WTC11 (cell line): ENCODE results near the gene SERTAD1. TPM values are rescaled to one million over a fixed set of nuclear protein-coding genes. Genes with fewer than 3 reads are reported as not detected.

Experiments
- ATAC-seq: fragments of 200-7000 bp; cut with Tn5 transposase; 2 replicates; pipeline ENCODE4 v1.10.0; 2021; ENCODE audit warnings: mild to moderate bottlenecking, moderate library complexity
- CTCF ChIA-PET: fragments of 300-600 bp; sonication (Branson Sonifier 250); formaldehyde crosslinking; loops from one replicate; lab custom pipeline; 2021; ENCODE audit warnings: antibody characterized with exemption; lab: Charles Lee
- POLR2A ChIA-PET: fragments of 350-600 bp; sonication (Branson Sonifier 250); formaldehyde crosslinking; loops from one replicate; lab custom pipeline; 2021; ENCODE audit warnings: antibody characterized with exemption; lab: Charles Lee
- DNase-seq: peaks from one replicate; pipeline ENCODE4 v3.0.0; 2021; ENCODE audit warnings: low spot score
- H3K27ac Mint-ChIP-seq: 2 replicates; pipeline ENCODE4 v1.8.0; 2021; ENCODE audit warnings: mixed read lengths
- H3K27me3 Mint-ChIP-seq: 2 replicates; pipeline ENCODE4 v1.8.0; 2021; ENCODE audit warnings: low read depth, mild to moderate bottlenecking, moderate library complexity, mixed read lengths
- H3K36me3 Mint-ChIP-seq: 2 replicates; pipeline ENCODE4 v1.8.0; 2021; ENCODE audit warnings: mixed read lengths
- H3K4me1 Mint-ChIP-seq: 2 replicates; pipeline ENCODE4 v1.8.0; 2022; ENCODE audit warnings: mixed read lengths
- H3K4me3 Mint-ChIP-seq: 2 replicates; pipeline ENCODE4 v1.8.0; 2021; ENCODE audit warnings: mild to moderate bottlenecking, moderate library complexity, mixed read lengths
- H3K9me3 Mint-ChIP-seq: 2 replicates; pipeline ENCODE4 v1.8.0; 2021; ENCODE audit warnings: mixed read lengths
- CREB1 ChIP-seq: sonication (generic); formaldehyde crosslinking; IDR thresholded peaks from 2 replicates; pipeline ENCODE4 v1.8.0; 2023; ENCODE audit warnings: mild to moderate bottlenecking, missing genetic modification reagents
- E2F1 ChIP-seq: sonication (generic); formaldehyde crosslinking; IDR thresholded peaks from 2 replicates; pipeline ENCODE4 v1.8.0; 2022; ENCODE audit warnings: mild to moderate bottlenecking, missing genetic modification reagents
- FOXK1 ChIP-seq: sonication (generic); formaldehyde crosslinking; IDR thresholded peaks from 2 replicates; pipeline ENCODE4 v1.8.0; 2022; ENCODE audit warnings: mild to moderate bottlenecking, moderate library complexity, missing genetic modification reagents
- GTF2I ChIP-seq: fragments of 250-450 bp; sonication (Bioruptor Pico); conservative IDR thresholded peaks from 2 replicates; pipeline ENCODE4 v1.4.0; 2021; ENCODE audit warnings: mild to moderate bottlenecking
- MXD4 ChIP-seq: fragments of 250-450 bp; sonication (Bioruptor Pico); IDR thresholded peaks from 2 replicates; pipeline ENCODE4 v1.8.0; 2021; ENCODE audit warnings: mild to moderate bottlenecking, moderate library complexity, borderline replicate concordance
- MYBL2 ChIP-seq: sonication (generic); formaldehyde crosslinking; IDR thresholded peaks from 2 replicates; pipeline ENCODE4 v1.8.1; 2023; ENCODE audit warnings: mild to moderate bottlenecking, moderate library complexity, missing genetic modification reagents
- NR2C2 ChIP-seq: sonication (generic); formaldehyde crosslinking; IDR thresholded peaks from 2 replicates; pipeline ENCODE4 v1.8.0; 2022; ENCODE audit warnings: mild to moderate bottlenecking, missing genetic modification reagents
- OVOL2 ChIP-seq: fragments of 250-450 bp; sonication (Bioruptor Pico); IDR thresholded peaks from 2 replicates; pipeline ENCODE4 v1.9.0; 2021; ENCODE audit warnings: mild to moderate bottlenecking, borderline replicate concordance
- PRRX2 ChIP-seq: fragments of 250-450 bp; sonication (Bioruptor Pico); IDR thresholded peaks from 2 replicates; pipeline ENCODE4 v1.8.0; 2021; ENCODE audit warnings: mild to moderate bottlenecking
- SMAD3 ChIP-seq: sonication (generic); formaldehyde crosslinking; IDR thresholded peaks from 2 replicates; pipeline ENCODE4 v1.8.0; 2022; ENCODE audit warnings: missing genetic modification reagents, mild to moderate bottlenecking, borderline replicate concordance
- TEAD4 ChIP-seq: sonication (generic); formaldehyde crosslinking; IDR thresholded peaks from 2 replicates; pipeline ENCODE4 v1.8.0; 2022; ENCODE audit warnings: mild to moderate bottlenecking, missing genetic modification reagents
- ZNF232 ChIP-seq: sonication (generic); formaldehyde crosslinking; IDR thresholded peaks from 2 replicates; pipeline ENCODE4 v1.8.0; 2022; ENCODE audit warnings: mild to moderate bottlenecking, missing genetic modification reagents
- ZNF425 ChIP-seq: fragments of 250-450 bp; sonication (Bioruptor Pico); conservative IDR thresholded peaks from 2 replicates; pipeline ENCODE4 v1.9.0; 2021; ENCODE audit warnings: mild to moderate bottlenecking
- total RNA-seq: library from RNA; stranded (reverse); gene quantifications from 3 replicates; pipeline ENCODE4 v1.2.3, GENCODE V29; 2021
- TF ChIP-seq, protein P1 (sequence below): sonication (generic); formaldehyde crosslinking; conservative IDR thresholded peaks from 2 replicates; pipeline ENCODE4 v1.8.1; 2023; ENCODE audit warnings: mild to moderate bottlenecking, low read depth, missing genetic modification reagents, moderate library complexity
- TF ChIP-seq, protein P2 (sequence below): sonication (generic); formaldehyde crosslinking; IDR thresholded peaks from 2 replicates; pipeline ENCODE4 v1.8.0; 2023; ENCODE audit warnings: missing genetic modification reagents
- TF ChIP-seq, protein P3 (sequence below): sonication (generic); formaldehyde crosslinking; IDR thresholded peaks from 2 replicates; pipeline ENCODE4 v1.8.1; 2023; ENCODE audit warnings: mild to moderate bottlenecking, missing genetic modification reagents, borderline replicate concordance
- TF ChIP-seq, protein P4 (sequence below): sonication (generic); formaldehyde crosslinking; IDR thresholded peaks from 2 replicates; pipeline ENCODE4 v1.8.0; 2022; ENCODE audit warnings: mild to moderate bottlenecking, missing genetic modification reagents

SERTAD1 gene
- total RNA-seq, 1 experiment from 2014 or later, result 6.8 TPM

DNA sequence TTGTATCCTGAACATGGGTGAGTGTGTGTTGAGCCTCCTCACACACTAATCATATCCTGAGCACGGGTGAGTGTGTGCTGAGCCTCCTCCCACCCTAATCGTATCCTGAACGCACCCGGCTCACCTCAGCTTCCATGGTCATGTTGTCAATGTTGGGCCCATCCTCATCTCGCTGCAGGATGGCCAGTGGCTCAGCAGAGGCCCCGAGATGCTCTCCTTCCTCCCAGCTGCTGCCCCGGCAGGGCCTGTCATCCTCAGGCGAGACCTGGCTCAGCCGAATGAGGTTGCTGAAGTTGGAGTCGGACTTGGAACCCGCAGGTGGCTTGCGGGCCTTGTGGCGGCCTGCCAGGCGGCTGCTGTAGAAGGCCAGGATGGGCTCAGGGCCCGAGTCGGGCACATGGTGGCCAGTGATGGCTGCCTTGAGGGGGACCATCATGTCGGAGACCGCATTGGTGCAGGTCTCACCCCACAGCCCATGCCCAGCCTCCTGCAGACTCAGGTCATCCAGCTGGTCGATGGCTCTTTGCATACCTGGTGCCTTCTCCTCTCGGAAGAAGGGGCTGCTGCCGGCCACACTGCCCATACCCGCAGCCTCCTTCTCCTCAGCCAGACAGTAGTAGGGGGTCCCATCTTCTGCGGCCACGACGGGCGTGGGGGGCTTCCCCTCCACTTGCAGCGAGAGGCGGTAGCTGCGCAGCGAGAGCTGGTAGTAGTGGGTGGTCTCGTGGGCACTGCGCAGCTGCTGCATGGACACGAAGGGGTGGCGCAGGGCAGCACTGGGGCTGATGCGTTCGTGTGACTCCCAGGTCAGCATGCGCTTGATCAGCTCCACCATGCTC is 45.4 kb downstream of the SERTAD1 start (continued):
- TF ChIP-seq, protein P1, sequence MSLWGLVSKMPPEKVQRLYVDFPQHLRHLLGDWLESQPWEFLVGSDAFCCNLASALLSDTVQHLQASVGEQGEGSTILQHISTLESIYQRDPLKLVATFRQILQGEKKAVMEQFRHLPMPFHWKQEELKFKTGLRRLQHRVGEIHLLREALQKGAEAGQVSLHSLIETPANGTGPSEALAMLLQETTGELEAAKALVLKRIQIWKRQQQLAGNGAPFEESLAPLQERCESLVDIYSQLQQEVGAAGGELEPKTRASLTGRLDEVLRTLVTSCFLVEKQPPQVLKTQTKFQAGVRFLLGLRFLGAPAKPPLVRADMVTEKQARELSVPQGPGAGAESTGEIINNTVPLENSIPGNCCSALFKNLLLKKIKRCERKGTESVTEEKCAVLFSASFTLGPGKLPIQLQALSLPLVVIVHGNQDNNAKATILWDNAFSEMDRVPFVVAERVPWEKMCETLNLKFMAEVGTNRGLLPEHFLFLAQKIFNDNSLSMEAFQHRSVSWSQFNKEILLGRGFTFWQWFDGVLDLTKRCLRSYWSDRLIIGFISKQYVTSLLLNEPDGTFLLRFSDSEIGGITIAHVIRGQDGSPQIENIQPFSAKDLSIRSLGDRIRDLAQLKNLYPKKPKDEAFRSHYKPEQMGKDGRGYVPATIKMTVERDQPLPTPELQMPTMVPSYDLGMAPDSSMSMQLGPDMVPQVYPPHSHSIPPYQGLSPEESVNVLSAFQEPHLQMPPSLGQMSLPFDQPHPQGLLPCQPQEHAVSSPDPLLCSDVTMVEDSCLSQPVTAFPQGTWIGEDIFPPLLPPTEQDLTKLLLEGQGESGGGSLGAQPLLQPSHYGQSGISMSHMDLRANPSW, result no peak
- no peak for TF ChIP-seq MXD4 (CRISPR knock-in tag)
- TF ChIP-seq, protein P2, sequence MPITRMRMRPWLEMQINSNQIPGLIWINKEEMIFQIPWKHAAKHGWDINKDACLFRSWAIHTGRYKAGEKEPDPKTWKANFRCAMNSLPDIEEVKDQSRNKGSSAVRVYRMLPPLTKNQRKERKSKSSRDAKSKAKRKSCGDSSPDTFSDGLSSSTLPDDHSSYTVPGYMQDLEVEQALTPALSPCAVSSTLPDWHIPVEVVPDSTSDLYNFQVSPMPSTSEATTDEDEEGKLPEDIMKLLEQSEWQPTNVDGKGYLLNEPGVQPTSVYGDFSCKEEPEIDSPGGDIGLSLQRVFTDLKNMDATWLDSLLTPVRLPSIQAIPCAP (CRISPR knock-in tag), result no peak
- no peak for TF ChIP-seq CREB1 (CRISPR knock-in tag)
- TF ChIP-seq ZNF425 (CRISPR knock-in tag), result no peak
- no peak for TF ChIP-seq PRRX2
- TF ChIP-seq MYBL2 (CRISPR knock-in tag), result no peak

DNA sequence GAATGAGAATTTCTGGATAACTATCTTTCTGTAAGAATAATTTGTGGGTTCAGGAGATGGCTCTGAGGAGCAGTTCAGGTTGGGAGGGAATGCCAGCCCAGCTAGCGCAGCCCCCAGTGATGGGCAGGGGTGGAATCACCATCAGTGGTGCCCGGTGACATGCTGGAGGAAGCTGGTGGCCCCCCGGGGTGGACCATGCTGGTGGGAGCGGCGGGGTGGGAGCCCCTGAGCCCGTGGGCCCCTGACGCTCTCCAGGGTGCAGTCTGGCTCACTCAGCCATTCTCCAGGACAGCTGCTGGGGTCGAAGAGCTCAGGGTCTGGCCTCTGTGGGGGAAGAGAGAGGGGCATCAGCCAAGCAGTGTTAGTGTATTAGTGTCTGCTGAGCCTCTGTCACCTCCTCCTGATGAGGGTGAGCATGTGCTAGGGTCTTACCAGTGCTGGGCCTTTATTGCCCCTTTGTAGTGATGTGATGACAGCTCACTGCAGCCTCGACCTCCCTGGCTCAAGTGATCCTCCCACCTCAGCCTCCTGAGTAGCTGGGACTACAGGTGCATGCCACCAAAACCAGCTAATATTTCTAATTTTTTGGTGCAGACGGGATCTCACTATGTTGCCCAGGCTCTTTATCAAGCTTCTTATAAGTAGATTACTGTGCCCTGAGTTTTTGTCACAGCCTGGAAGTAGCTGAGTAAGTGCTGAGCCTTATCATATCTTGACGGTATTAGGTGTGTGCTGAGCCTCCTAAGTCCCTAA is 46.2 kb downstream of the SERTAD1 start:
- no peaks in the 10 kb centered on the region for H3K9me3 Mint-ChIP-seq
- POLR2A ChIA-PET, result no interaction called here
- ATAC-seq, result no peak
- TF ChIP-seq SMAD3 (CRISPR knock-in tag) (no peak), PRRX2 (no peak), ZNF232 (CRISPR knock-in tag) (no peak), E2F1 (CRISPR knock-in tag) (no peak), MXD4 (CRISPR knock-in tag) (no peak), ZNF425 (CRISPR knock-in tag) (no peak), GTF2I (CRISPR knock-in tag) (no peak), OVOL2 (no peak), TEAD4 (no peak), FOXK1 (CRISPR knock-in tag) (no peak), NR2C2 (CRISPR knock-in tag) (no peak)
- TF ChIP-seq, protein P3, sequence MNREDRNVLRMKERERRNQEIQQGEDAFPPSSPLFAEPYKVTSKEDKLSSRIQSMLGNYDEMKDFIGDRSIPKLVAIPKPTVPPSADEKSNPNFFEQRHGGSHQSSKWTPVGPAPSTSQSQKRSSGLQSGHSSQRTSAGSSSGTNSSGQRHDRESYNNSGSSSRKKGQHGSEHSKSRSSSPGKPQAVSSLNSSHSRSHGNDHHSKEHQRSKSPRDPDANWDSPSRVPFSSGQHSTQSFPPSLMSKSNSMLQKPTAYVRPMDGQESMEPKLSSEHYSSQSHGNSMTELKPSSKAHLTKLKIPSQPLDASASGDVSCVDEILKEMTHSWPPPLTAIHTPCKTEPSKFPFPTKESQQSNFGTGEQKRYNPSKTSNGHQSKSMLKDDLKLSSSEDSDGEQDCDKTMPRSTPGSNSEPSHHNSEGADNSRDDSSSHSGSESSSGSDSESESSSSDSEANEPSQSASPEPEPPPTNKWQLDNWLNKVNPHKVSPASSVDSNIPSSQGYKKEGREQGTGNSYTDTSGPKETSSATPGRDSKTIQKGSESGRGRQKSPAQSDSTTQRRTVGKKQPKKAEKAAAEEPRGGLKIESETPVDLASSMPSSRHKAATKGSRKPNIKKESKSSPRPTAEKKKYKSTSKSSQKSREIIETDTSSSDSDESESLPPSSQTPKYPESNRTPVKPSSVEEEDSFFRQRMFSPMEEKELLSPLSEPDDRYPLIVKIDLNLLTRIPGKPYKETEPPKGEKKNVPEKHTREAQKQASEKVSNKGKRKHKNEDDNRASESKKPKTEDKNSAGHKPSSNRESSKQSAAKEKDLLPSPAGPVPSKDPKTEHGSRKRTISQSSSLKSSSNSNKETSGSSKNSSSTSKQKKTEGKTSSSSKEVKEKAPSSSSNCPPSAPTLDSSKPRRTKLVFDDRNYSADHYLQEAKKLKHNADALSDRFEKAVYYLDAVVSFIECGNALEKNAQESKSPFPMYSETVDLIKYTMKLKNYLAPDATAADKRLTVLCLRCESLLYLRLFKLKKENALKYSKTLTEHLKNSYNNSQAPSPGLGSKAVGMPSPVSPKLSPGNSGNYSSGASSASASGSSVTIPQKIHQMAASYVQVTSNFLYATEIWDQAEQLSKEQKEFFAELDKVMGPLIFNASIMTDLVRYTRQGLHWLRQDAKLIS (CRISPR knock-in tag), result no peak
- TF ChIP-seq, protein P4, sequence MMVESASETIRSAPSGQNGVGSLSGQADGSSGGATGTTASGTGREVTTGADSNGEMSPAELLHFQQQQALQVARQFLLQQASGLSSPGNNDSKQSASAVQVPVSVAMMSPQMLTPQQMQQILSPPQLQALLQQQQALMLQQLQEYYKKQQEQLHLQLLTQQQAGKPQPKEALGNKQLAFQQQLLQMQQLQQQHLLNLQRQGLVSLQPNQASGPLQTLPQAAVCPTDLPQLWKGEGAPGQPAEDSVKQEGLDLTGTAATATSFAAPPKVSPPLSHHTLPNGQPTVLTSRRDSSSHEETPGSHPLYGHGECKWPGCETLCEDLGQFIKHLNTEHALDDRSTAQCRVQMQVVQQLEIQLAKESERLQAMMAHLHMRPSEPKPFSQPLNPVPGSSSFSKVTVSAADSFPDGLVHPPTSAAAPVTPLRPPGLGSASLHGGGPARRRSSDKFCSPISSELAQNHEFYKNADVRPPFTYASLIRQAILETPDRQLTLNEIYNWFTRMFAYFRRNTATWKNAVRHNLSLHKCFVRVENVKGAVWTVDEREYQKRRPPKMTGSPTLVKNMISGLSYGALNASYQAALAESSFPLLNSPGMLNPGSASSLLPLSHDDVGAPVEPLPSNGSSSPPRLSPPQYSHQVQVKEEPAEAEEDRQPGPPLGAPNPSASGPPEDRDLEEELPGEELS, result no peak
- TF ChIP-seq, all 79 proteins: peak for 0
- DNase-seq, result no peak
- Mint-ChIP-seq H3K27me3 (no peaks in the 10 kb centered on the region), H3K27ac (no peak overlapping the region; the same call in 1 of the 2 replicates), H3K4me3 (no peak overlapping the region), H3K36me3 (peaks cover 5% of the 10 kb centered on the region; the same call in 1 of the 2 replicates), H3K4me1 (0 out of 2 replicates have a peak, but pooled peaks cover 4% of the 10 kb centered on the region)
- CTCF ChIA-PET, result interaction anchor here (0.5 to 3.3 kb wide), 4 partner anchors 8 to 518 kb away, joined by 3 to 28 read pairs (median 12); no protein-coding TSS in a partner anchor
